Measurements from ENCODE around the gene ACACA. TPM values are rescaled to one million over a fixed set of nuclear protein-coding genes. Genes with fewer than 3 reads are reported as not detected.

The ACACA gene
- total and polyA plus RNA-seq, 4 donors: 6.1 to 49.9 (median 23.7) TPM

DNA sequence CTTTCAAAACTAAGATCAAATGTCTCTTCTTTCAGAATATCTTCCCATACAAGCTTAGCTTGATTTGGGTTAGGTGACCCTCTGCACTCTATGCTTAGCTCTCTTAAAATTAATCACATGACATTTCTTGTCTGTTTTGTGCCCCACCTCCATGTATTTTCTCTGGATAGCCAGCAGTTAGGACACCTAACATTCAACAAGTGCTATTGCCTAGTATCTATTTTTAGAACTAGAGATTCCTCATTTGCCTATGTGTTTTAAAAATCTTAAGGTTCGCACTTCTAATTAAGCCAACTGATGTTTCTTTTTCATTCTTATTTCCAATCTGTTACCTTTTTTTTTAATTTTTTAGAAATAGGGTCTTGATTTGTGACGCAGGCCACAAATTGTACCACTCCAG is 160.6 kb downstream of the ACACA start:
- DNase-seq (no peak), ATAC-seq (ENCODE audit: low FRiP score) (no peak)
- Histone ChIP-seq H3K27me3 (ENCODE audit: control insufficient read depth in 1 of 2, insufficient read depth in 2 of 2, low read length in 1 of 2) (no peaks in the 10 kb centered on the region), H3K4me1 (ENCODE audit: control insufficient read depth in 1 of 2, insufficient read depth in 2 of 2, low read length in 2 of 2) (no peaks in the 10 kb centered on the region), H3K9me3 (ENCODE audit: control insufficient read depth, low read length) (no peaks in the 10 kb centered on the region), H3K36me3 (ENCODE audit: control insufficient read depth in 1 of 2, insufficient read depth in 2 of 2, low read length in 1 of 2) (peaks cover 2 to 7% of the 10 kb centered on the region in 2 donors), H3K4me3 (ENCODE audit: low read length in 2 of 2) (no peak overlapping the region), H3K27ac (ENCODE audit: low read depth in 1 of 2, low read length in 2 of 2) (no peak overlapping the region)
- 95 to 98% methylated on average over 2 of the region's 2 CpGs for WGBS, 2 donors
- intact Hi-C loops (cut with DNase I): loop anchor here in 1 of 2 donors (10.0 kb wide), 1 partner anchor 621 kb away; no protein-coding TSS in a partner anchor

DNA sequence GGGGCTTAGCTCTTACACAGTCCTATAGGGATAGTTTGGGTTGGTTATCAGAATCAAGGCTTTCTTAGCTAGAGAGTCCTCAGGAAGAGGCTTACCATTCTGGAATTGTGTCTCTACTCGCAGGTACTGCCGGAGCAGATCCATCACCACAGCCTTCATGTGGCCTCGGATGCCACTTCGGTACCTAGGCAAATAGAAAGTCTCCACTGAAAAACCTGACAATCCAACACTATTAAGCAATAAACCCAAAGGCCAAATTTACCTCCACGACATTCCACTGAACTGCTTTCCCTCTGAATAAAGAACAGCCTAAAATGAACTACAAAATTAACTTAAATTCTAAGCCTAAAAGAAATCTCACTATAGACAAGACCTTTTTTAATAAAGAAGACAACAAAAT is 166.3 kb downstream of the ACACA start:
- WGBS, 2 donors: 91 to 93% methylated on average over 5 of the region's 5 CpGs

DNA sequence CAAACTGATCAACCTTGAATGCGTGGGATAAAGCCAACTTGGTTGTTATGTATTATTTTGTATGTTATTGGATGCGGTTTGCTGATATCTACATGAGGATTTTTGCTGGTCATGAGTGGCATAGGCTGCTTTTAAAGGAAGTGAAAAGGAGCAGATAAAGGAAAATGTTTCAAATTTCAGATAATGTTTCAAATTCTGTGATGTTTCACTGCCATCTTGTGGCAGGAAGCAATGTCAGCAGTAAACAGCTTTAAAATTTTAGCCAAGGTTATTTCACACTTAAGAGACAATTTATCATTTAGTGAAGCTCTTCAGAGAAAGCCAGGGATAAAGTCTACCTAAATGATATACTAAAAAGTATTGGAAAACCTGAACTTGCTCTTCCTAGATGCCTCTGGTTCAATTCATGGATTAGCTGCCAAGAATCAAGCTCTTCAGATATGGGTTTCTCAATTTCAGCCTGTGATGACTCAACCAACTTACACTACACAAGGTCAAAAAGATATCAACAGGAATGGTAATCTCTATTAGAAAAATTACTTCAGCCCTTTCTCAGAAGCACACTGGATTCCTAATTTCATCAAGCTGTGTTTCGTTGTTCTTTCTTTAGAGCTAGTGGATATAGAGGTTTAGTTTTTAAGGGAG is 166.8 kb downstream of the ACACA start:
- Histone ChIP-seq H3K4me1 (ENCODE audit: control insufficient read depth in 1 of 2, insufficient read depth in 2 of 2, low read length in 2 of 2) (no peaks in the 10 kb centered on the region), H3K4me3 (ENCODE audit: low read length in 2 of 2) (no peak overlapping the region), H3K27me3 (ENCODE audit: control insufficient read depth in 1 of 2, insufficient read depth in 2 of 2, low read length in 1 of 2) (no peaks in the 10 kb centered on the region), H3K27ac (ENCODE audit: low read depth in 1 of 2, low read length in 2 of 2) (no peak overlapping the region), H3K36me3 (ENCODE audit: control insufficient read depth in 1 of 2, insufficient read depth in 2 of 2, low read length in 1 of 2) (peaks cover 5 to 7% of the 10 kb centered on the region in 2 donors), H3K9me3 (ENCODE audit: control insufficient read depth, low read length) (no peaks in the 10 kb centered on the region)
- WGBS, 2 donors: 76 to 78% methylated on average over 3 of the region's 3 CpGs
- DNase-seq (no peak), ATAC-seq (ENCODE audit: low FRiP score) (no peak)
- intact Hi-C loops (cut with DNase I): loop anchor here in 1 of 2 donors (10.0 kb wide), 1 partner anchor 615 kb away; no protein-coding TSS in a partner anchor

More for the DNA sequence above, 166.3 kb downstream of the ACACA start:
- Histone ChIP-seq H3K36me3 (ENCODE audit: control insufficient read depth in 1 of 2, insufficient read depth in 2 of 2, low read length in 1 of 2) (peaks cover 5 to 7% of the 10 kb centered on the region in 2 donors), H3K27ac (ENCODE audit: low read depth in 1 of 2, low read length in 2 of 2) (no peak overlapping the region), H3K27me3 (ENCODE audit: control insufficient read depth in 1 of 2, insufficient read depth in 2 of 2, low read length in 1 of 2) (no peaks in the 10 kb centered on the region), H3K4me3 (ENCODE audit: low read length in 2 of 2) (no peak overlapping the region), H3K9me3 (ENCODE audit: control insufficient read depth, low read length) (no peaks in the 10 kb centered on the region), H3K4me1 (ENCODE audit: control insufficient read depth in 1 of 2, insufficient read depth in 2 of 2, low read length in 2 of 2) (no peaks in the 10 kb centered on the region)
- DNase-seq (no peak), ATAC-seq (ENCODE audit: low FRiP score) (no peak)
- intact Hi-C loops (cut with DNase I): loop anchor here in 1 of 2 donors (10.0 kb wide), 1 partner anchor 616 kb away; no protein-coding TSS in a partner anchor

DNA sequence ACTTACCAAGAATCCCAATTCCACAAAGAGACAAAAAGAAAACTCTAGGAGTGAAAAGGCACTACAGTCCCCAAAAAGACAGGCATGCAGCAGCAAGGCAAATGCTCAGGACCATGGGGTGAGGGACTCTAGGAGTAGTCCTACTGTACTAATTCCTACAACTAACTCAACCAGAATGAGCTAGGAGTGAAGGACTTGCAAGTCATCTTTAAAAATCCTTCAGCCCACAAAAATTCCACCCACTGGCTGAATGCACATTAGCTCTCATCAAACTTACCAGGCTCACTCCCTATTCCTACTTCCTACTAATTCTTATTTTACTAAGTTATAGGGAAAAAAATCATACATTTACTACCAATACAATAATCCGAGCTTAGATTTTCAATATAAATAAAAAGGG is 172.5 kb downstream of the ACACA start:
- Histone ChIP-seq H3K27ac (ENCODE audit: low read depth in 1 of 2, low read length in 2 of 2) (no peak overlapping the region), H3K4me3 (ENCODE audit: low read length in 2 of 2) (no peak overlapping the region), H3K9me3 (ENCODE audit: control insufficient read depth, low read length) (no peaks in the 10 kb centered on the region), H3K4me1 (ENCODE audit: control insufficient read depth in 1 of 2, insufficient read depth in 2 of 2, low read length in 2 of 2) (no peaks in the 10 kb centered on the region), H3K36me3 (ENCODE audit: control insufficient read depth in 1 of 2, insufficient read depth in 2 of 2, low read length in 1 of 2) (peaks cover 3 to 7% of the 10 kb centered on the region in 2 donors), H3K27me3 (ENCODE audit: control insufficient read depth in 1 of 2, insufficient read depth in 2 of 2, low read length in 1 of 2) (no peaks in the 10 kb centered on the region)
- 96 to 98% methylated on average over 1 of the region's 1 CpG for WGBS, 2 donors
- DNase-seq: no peak
- no peak for ATAC-seq (ENCODE audit: low FRiP score)
- intact Hi-C loops (cut with DNase I): no loop called here

DNA sequence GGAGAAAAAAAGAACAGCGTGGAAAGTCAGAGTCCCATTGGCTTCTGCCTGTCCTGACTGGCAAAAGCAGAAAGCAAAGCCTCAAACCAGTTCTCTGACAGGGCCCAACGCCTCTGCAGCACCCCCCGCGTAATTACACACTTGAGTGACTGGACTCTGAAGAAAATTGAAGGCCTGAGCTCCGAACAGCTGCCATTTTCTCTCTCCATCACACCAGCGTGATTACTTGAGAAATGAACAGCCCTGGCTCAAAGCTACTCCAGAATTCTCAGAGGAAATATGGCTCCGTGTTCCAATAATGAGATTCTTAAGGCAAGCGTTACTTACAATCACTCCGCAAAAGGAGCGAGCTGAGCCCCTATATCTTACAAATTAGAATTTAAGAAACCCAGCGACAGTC is 173.6 kb downstream of the ACACA start:
- Histone ChIP-seq H3K36me3 (ENCODE audit: control insufficient read depth in 1 of 2, insufficient read depth in 2 of 2, low read length in 1 of 2) (peaks cover 3 to 7% of the 10 kb centered on the region in 2 donors), H3K4me3 (ENCODE audit: low read length in 2 of 2) (no peak overlapping the region), H3K27me3 (ENCODE audit: control insufficient read depth in 1 of 2, insufficient read depth in 2 of 2, low read length in 1 of 2) (no peaks in the 10 kb centered on the region), H3K4me1 (ENCODE audit: control insufficient read depth in 1 of 2, insufficient read depth in 2 of 2, low read length in 2 of 2) (no peaks in the 10 kb centered on the region), H3K9me3 (ENCODE audit: control insufficient read depth, low read length) (no peaks in the 10 kb centered on the region), H3K27ac (ENCODE audit: low read depth in 1 of 2, low read length in 2 of 2) (no peak overlapping the region)
- DNase-seq: no peak
- no peak for ATAC-seq (ENCODE audit: low FRiP score)
- intact Hi-C loops (cut with DNase I): no loop called here
- 92 to 93% methylated on average over 11 of the region's 11 CpGs for WGBS, 2 donors

DNA sequence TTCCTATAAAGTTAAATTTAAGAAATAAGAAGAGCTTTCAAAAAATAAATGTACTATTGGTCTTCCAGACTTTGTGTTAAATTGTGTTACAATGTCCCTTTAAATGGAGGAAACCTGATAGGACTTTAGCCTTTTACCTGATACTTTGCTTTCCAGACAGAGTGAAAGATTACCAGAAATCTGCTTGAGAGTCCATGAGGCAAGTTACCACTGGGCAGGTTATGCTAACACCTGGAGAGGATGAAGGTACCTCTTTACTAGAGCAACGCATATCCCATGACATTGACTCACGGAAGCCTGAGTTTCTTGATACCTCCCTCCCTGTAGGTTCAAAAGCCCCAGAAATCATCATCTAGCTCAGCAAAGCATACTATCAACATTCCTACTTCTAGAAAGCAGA is 174.7 kb downstream of the ACACA start:
- intact Hi-C loops (cut with DNase I): no loop called here
- no peaks in the 10 kb centered on the region for H3K4me1 ChIP-seq (ENCODE audit: control insufficient read depth in 1 of 2, insufficient read depth in 2 of 2, low read length in 2 of 2)
- no peak overlapping the region for H3K27ac ChIP-seq (ENCODE audit: low read depth in 1 of 2, low read length in 2 of 2)
- ATAC-seq (ENCODE audit: low FRiP score) (no peak), DNase-seq (no peak)
- H3K9me3 ChIP-seq (ENCODE audit: control insufficient read depth, low read length): no peaks in the 10 kb centered on the region
- H3K4me3 ChIP-seq (ENCODE audit: low read length in 2 of 2): no peak overlapping the region
- WGBS, 2 donors: 92 to 98% methylated on average over 2 of the region's 2 CpGs
- H3K36me3 ChIP-seq (ENCODE audit: control insufficient read depth in 1 of 2, insufficient read depth in 2 of 2, low read length in 1 of 2): peaks cover 0 to 7% of the 10 kb centered on the region in 2 donors
- H3K27me3 ChIP-seq (ENCODE audit: control insufficient read depth in 1 of 2, insufficient read depth in 2 of 2, low read length in 1 of 2): no peaks in the 10 kb centered on the region

DNA sequence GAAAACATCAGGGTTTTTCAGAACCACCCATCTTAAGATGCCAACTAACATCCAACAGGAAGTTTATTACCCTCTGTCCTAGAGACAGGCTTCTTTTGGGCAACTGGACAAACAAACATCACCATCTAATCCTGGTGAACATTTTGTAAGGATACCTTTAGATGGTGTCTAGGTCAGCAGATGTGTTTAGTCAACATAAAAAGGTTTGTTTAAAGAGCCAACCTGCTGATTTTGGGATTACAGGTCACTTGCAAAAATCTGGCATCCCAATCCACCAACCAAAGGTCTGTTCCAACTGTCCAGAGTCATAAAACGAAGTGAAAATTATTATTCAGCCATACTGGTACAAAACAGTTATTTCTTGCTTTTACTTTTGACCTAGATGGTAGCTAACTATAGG is 176.0 kb downstream of the ACACA start:
- Histone ChIP-seq H3K36me3 (ENCODE audit: control insufficient read depth in 1 of 2, insufficient read depth in 2 of 2, low read length in 1 of 2) (peaks cover under 1 to 7% of the 10 kb centered on the region in 2 donors), H3K4me3 (ENCODE audit: low read length in 2 of 2) (no peak overlapping the region), H3K27me3 (ENCODE audit: control insufficient read depth in 1 of 2, insufficient read depth in 2 of 2, low read length in 1 of 2) (no peaks in the 10 kb centered on the region), H3K27ac (ENCODE audit: low read depth in 1 of 2, low read length in 2 of 2) (no peak overlapping the region), H3K4me1 (ENCODE audit: control insufficient read depth in 1 of 2, insufficient read depth in 2 of 2, low read length in 2 of 2) (no peaks in the 10 kb centered on the region), H3K9me3 (ENCODE audit: control insufficient read depth, low read length) (no peaks in the 10 kb centered on the region)
- DNase-seq (no peak), ATAC-seq (ENCODE audit: low FRiP score) (no peak)
- 94 to 97% methylated on average over 1 of the region's 1 CpG for WGBS, 2 donors
- intact Hi-C loops (cut with DNase I): no loop called here

DNA sequence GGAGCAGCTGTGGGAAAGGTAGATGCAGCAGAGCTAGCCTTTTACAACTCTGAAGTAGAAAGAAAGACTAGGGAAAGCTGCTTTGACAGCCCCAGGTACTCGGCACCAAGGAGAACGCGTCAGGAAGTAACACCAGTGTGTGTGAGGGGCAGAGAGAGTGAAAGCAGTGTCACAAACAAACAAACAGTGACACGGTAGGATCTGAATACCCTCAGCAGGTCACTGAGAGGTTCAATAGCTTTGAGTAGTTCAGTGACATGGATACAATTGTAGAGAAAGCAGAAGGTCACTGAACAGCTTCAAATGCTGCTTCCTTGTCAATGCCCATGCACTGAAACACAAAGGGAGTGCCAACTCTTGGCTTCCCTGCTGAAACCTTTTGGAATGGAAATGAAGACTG is 181.2 kb downstream of the ACACA start:
- Histone ChIP-seq H3K4me1 (ENCODE audit: control insufficient read depth in 1 of 2, insufficient read depth in 2 of 2, low read length in 2 of 2) (no peaks in the 10 kb centered on the region), H3K4me3 (ENCODE audit: low read length in 2 of 2) (no peak overlapping the region), H3K27ac (ENCODE audit: low read depth in 1 of 2, low read length in 2 of 2) (no peak overlapping the region), H3K27me3 (ENCODE audit: control insufficient read depth in 1 of 2, insufficient read depth in 2 of 2, low read length in 1 of 2) (no peaks in the 10 kb centered on the region), H3K36me3 (ENCODE audit: control insufficient read depth in 1 of 2, insufficient read depth in 2 of 2, low read length in 1 of 2) (peaks cover 3 to 5% of the 10 kb centered on the region in 2 donors), H3K9me3 (ENCODE audit: control insufficient read depth, low read length) (no peaks in the 10 kb centered on the region)
- DNase-seq (no peak), ATAC-seq (ENCODE audit: low FRiP score) (no peak)
- WGBS, 2 donors: 50 to 60% methylated on average over 4 of the region's 4 CpGs
- intact Hi-C loops (cut with DNase I): no loop called here

DNA sequence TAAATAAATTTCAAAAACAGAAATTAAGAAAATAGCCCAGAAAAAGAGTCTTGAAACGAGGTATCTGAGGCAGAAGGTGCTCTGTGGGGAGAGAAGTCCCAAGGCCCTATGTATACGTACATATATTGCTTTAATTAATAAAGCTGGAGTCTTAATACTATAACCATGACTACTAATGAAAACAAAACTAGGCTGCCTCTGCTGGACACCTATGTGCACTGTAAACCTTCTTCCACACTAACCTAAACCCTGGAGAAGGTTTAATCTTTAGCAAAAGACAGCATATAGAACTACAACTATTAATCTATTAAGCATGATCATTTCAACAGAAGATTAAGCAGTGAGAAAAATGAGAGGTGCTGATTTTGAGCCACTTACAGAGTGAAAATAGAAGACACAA is 184.8 kb downstream of the ACACA start:
- peaks cover 3 to 5% of the 10 kb centered on the region in 2 donors for H3K36me3 ChIP-seq (ENCODE audit: control insufficient read depth in 1 of 2, insufficient read depth in 2 of 2, low read length in 1 of 2)
- no peak overlapping the region for H3K27ac ChIP-seq (ENCODE audit: low read depth in 1 of 2, low read length in 2 of 2)
- no peaks in the 10 kb centered on the region for H3K9me3 ChIP-seq (ENCODE audit: control insufficient read depth, low read length)
- H3K4me3 ChIP-seq (ENCODE audit: low read length in 2 of 2): no peak overlapping the region
- intact Hi-C loops (cut with DNase I): no loop called here
- no peak for DNase-seq
- WGBS, 2 donors: 84 to 88% methylated on average over 2 of the region's 2 CpGs
- H3K4me1 ChIP-seq (ENCODE audit: control insufficient read depth in 1 of 2, insufficient read depth in 2 of 2, low read length in 2 of 2): no peaks in the 10 kb centered on the region
- H3K27me3 ChIP-seq (ENCODE audit: control insufficient read depth in 1 of 2, insufficient read depth in 2 of 2, low read length in 1 of 2): no peaks in the 10 kb centered on the region
- ATAC-seq (ENCODE audit: low FRiP score): no peak
